ENCODE measurements around the gene ZNF324. TPM values are rescaled to one million over a fixed set of nuclear protein-coding genes. Genes with fewer than 3 reads are reported as not detected.

The ZNF324 gene
- total and polyA plus RNA-seq, 2 of the 4 experiments (the other 2 are of a cell fraction): 6.0 to 6.6 TPM

DNA sequence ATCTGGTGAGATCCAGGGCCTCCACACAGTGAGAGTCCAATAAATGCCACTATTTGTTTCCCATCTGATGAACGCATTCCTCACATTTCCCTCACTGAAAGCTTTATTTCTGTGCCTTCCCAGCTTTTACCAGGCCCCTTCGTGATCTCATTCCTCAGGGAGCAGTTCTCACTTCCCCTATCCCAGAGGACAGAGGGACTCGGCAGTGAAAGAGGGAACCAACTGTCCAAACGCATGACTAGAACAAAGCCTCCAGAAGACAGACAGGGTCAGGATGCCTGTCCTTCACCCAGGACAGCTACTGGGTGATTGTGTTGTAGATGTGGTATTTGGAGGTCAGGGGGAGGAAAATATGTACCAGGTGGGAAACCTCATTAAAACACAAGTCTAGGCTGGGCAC is 54.8 kb downstream of the ZNF324 start:
- H3K4me3 ChIP-seq (ENCODE audit: insufficient read depth, low read depth, low read length): no peak overlapping the region
- no CpG with 5 or more reads among the region's 4 CpGs for WGBS, 2 experiments (ENCODE audit: extremely low coverage in 2 of 2, insufficient read length in 1 of 2)
- TF ChIP-seq, protein P1, sequence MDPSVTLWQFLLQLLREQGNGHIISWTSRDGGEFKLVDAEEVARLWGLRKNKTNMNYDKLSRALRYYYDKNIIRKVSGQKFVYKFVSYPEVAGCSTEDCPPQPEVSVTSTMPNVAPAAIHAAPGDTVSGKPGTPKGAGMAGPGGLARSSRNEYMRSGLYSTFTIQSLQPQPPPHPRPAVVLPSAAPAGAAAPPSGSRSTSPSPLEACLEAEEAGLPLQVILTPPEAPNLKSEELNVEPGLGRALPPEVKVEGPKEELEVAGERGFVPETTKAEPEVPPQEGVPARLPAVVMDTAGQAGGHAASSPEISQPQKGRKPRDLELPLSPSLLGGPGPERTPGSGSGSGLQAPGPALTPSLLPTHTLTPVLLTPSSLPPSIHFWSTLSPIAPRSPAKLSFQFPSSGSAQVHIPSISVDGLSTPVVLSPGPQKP (IDR thresholded peaks at IDR 0.05; ENCODE audit: borderline replicate concordance, low read depth, low read length): no peak
- TF ChIP-seq BHLHE40 (IDR thresholded peaks at IDR 0.05; ENCODE audit: low read depth, low read length) (no peak), SMC3 (IDR thresholded peaks at IDR 0.05; ENCODE audit: low read depth, low read length) (no peak), RFX5 (IDR thresholded peaks at IDR 0.05; ENCODE audit: low read depth, low read length) (no peak), CEBPB (IDR thresholded peaks at IDR 0.05; ENCODE audit: low read depth, low read length) (no peak)
- TF ChIP-seq, protein P2, sequence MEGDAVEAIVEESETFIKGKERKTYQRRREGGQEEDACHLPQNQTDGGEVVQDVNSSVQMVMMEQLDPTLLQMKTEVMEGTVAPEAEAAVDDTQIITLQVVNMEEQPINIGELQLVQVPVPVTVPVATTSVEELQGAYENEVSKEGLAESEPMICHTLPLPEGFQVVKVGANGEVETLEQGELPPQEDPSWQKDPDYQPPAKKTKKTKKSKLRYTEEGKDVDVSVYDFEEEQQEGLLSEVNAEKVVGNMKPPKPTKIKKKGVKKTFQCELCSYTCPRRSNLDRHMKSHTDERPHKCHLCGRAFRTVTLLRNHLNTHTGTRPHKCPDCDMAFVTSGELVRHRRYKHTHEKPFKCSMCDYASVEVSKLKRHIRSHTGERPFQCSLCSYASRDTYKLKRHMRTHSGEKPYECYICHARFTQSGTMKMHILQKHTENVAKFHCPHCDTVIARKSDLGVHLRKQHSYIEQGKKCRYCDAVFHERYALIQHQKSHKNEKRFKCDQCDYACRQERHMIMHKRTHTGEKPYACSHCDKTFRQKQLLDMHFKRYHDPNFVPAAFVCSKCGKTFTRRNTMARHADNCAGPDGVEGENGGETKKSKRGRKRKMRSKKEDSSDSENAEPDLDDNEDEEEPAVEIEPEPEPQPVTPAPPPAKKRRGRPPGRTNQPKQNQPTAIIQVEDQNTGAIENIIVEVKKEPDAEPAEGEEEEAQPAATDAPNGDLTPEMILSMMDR (conservative IDR thresholded peaks at IDR 0.05; ENCODE audit: low read depth, low read length): no peak
- H3K4me1 ChIP-seq (ENCODE audit: control insufficient read depth, insufficient read depth, low read length): peaks cover 6% of the 10 kb centered on the region
- no peak overlapping the region for H3K23ac ChIP-seq (ENCODE audit: low read depth, low read length)
- H3K56ac ChIP-seq (ENCODE audit: extremely low read depth, insufficient read depth, low read length): 0 out of 2 replicates have a peak overlapping the region, but pooled peaks have one; percentile 6
- H3K9ac ChIP-seq (ENCODE audit: low read depth, low read length): no peak overlapping the region
- in situ Hi-C loops (cut with MboI; ENCODE audit: low sequenced_read_pairs) (no loop called here), intact Hi-C loops (cut with micrococcal nuclease) (no loop called here), dilution Hi-C loops (cut with HindIII; ENCODE audit: low sequenced_read_pairs, unreplicated experiment) (no loop called here)
- H2AK9ac ChIP-seq (replicated peaks; ENCODE audit: low read depth, low read length, poor library complexity): no peak overlapping the region
- no peak overlapping the region for H4K8ac ChIP-seq (ENCODE audit: low read depth in 2 of 2, low read length in 2 of 2)
- H3K36me3 ChIP-seq (ENCODE audit: control insufficient read depth, insufficient read depth, low read length): peaks cover 6% of the 10 kb centered on the region; the same call in 1 of the 2 replicates
- H4K91ac ChIP-seq (ENCODE audit: insufficient read depth, low read depth, low read length): no peak overlapping the region
- no peaks in the 10 kb centered on the region for H3K9me3 ChIP-seq (ENCODE audit: control insufficient read depth, insufficient read depth, low read length)
- CTCF ChIA-PET: no interaction called here
- no peak overlapping the region for H3K18ac ChIP-seq (ENCODE audit: low read depth, low read length)
- H3K27me3 ChIP-seq (ENCODE audit: control insufficient read depth, insufficient read depth, low read length): no peaks in the 10 kb centered on the region
- H2AFZ ChIP-seq (replicated peaks; ENCODE audit: low read length, poor library complexity): peak overlapping the region; percentile 14
- peaks cover 11% of the 10 kb centered on the region for H3K9me1 ChIP-seq (ENCODE audit: insufficient read depth, low read length)
- H2BK120ac ChIP-seq (ENCODE audit: low read depth, low read length): no peak overlapping the region
- POLR2A ChIA-PET (ENCODE audit: unreplicated experiment): no interaction called here
- peaks cover 19% of the 10 kb centered on the region for H4K20me1 ChIP-seq (ENCODE audit: insufficient read depth, low read length)
- DNase-seq: no peak
- no peak overlapping the region for H3K27ac ChIP-seq (ENCODE audit: insufficient read depth, low read length)
- no peak overlapping the region for H2BK15ac ChIP-seq (ENCODE audit: low read depth, low read length)
- no peak overlapping the region for H3K14ac ChIP-seq (replicated peaks; ENCODE audit: low read depth, low read length)
- BruUV-seq (replicated peaks): no TSS peak
- H3K4me2 ChIP-seq (ENCODE audit: low read depth, low read length): no peak overlapping the region
- H4K5ac ChIP-seq (ENCODE audit: low read depth, low read length): no peak overlapping the region
- no peak for ATAC-seq (ENCODE audit: low read depth)
- H3K4ac ChIP-seq (ENCODE audit: low read depth, low read length): no peak overlapping the region
- no peak overlapping the region for H2AK5ac ChIP-seq (ENCODE audit: low read depth, low read length)
- no peak overlapping the region for H2BK5ac ChIP-seq (ENCODE audit: low read depth, low read length, poor library complexity, severe bottlenecking)
- peaks cover 0 to 27% of the 10 kb centered on the region in 2 experiments; a peak in 3 of 4 replicates for H3K79me1 ChIP-seq (ENCODE audit: low read depth in 1 of 2, low read length in 2 of 2)
- H2BK20ac ChIP-seq (ENCODE audit: low read depth, low read length): no peak overlapping the region
